Thoracic aorta (tissue), 2 donors: Measurements from ENCODE around the gene FLII. TPM values are rescaled to one million over a fixed set of nuclear protein-coding genes. Genes with fewer than 3 reads are reported as not detected.

ENCODE experiments used
- ATAC-seq: fragments of 150-250 bp; one replicate; pipeline ENCODE4 v1.8.0; 2017; ENCODE audit warnings: low read depth; ENCODE audit not compliant: insufficient number of reproducible peaks, low FRiP score
- DNase-seq: peaks from one replicate; pipeline ENCODE4 v3.0.0-alpha.2; 2020; ENCODE audit warnings: low spot score
- H3K27ac ChIP-seq, 2 donors: fragments of 200-600 bp; sonication (generic); 1 replicate in 1 of 2; 2 replicates in 1 of 2; pipeline ENCODE4 v1.5.1; 2016; ENCODE audit warnings: mild to moderate bottlenecking in 2 of 2, moderate library complexity in 2 of 2
- H3K27me3 ChIP-seq: fragments of 200-600 bp; sonication (generic); replicated peaks from 2 replicates; pipeline ENCODE4 v1.6.0; 2016; ENCODE audit warnings: mild to moderate bottlenecking; ENCODE audit not compliant: insufficient read depth
- H3K36me3 ChIP-seq: fragments of 200-600 bp; sonication (generic); one replicate; pipeline ENCODE4 v1.5.1; 2016
- H3K4me1 ChIP-seq, 2 donors: fragments of 200-600 bp; sonication (generic); 1 replicate in 1 of 2; 2 replicates in 1 of 2; pipeline versions ENCODE4 v1.5.1 to v1.6.0; 2016; ENCODE audit warnings: low read depth in 2 of 2, mild to moderate bottlenecking in 1 of 2; ENCODE audit not compliant: control insufficient read depth in 1 of 2
- H3K4me3 ChIP-seq: fragments of 200-600 bp; sonication (generic); 2 replicates; pipeline ENCODE4 v1.5.1; 2016; ENCODE audit warnings: mild to moderate bottlenecking
- H3K9me3 ChIP-seq: fragments of 200-600 bp; sonication (generic); 2 replicates; pipeline ENCODE4 v1.5.1; 2016
- total RNA-seq, 2 donors: library from RNA; depleted of rRNA; stranded (reverse); fragments of >200 nt; gene quantifications; one replicate each; pipeline versions ENCODE4 v1.1.0 to v1.2.3, GENCODE V29; 2016
- TF ChIP-seq, protein P1 (sequence below): fragments of 200-600 bp; sonication (generic); IDR thresholded peaks from one replicate; pipeline ENCODE4 v1.5.1; 2019; ENCODE audit warnings: antibody characterized with exemption

FLII gene
- total RNA-seq, 2 donors from 2014 or later, result 309 to 312 TPM

DNA sequence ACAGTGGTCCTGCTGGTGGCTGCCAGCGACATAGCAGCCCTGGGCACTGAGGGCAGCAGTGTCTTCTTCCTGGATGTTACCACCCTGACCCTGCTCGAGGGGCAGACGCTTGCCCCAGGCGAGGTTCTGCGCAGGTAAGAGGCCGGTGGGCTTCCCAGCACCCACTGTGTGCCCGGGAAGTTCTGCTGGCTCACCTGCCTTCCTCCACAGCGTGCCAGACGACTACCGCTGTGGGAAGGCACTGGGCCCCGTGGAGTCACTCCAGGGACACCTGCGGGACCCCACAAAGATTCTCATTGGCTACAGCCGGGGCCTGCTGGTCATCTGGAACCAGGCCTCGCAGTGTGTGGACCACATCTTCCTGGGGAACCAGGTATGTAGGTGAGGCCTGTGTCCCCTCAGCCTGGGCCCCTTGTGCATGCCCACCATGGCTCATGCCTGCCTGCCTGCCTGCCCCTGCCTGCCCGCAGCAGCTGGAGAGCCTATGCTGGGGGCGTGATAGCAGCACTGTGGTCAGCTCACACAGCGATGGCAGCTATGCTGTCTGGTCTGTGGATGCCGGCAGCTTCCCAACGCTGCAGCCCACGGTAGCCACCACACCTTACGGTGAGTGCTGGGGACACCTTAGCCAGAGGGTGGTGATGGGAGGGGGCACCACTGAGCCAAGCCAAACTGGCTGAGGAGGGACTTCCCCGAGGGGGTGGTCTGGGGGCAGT is 24.6 kb downstream of the FLII start:
- H3K4me1 ChIP-seq, result peaks cover 0 to 6% of the 10 kb centered on the region in 2 donors
- no peak for DNase-seq
- H3K9me3 ChIP-seq, result no peaks in the 10 kb centered on the region
- no peak for ATAC-seq
- TF ChIP-seq, protein P1, sequence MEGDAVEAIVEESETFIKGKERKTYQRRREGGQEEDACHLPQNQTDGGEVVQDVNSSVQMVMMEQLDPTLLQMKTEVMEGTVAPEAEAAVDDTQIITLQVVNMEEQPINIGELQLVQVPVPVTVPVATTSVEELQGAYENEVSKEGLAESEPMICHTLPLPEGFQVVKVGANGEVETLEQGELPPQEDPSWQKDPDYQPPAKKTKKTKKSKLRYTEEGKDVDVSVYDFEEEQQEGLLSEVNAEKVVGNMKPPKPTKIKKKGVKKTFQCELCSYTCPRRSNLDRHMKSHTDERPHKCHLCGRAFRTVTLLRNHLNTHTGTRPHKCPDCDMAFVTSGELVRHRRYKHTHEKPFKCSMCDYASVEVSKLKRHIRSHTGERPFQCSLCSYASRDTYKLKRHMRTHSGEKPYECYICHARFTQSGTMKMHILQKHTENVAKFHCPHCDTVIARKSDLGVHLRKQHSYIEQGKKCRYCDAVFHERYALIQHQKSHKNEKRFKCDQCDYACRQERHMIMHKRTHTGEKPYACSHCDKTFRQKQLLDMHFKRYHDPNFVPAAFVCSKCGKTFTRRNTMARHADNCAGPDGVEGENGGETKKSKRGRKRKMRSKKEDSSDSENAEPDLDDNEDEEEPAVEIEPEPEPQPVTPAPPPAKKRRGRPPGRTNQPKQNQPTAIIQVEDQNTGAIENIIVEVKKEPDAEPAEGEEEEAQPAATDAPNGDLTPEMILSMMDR, result no peak
- no peak overlapping the region for H3K4me3 ChIP-seq
- H3K36me3 ChIP-seq, result peaks cover 30% of the 10 kb centered on the region
- no peak overlapping the region for H3K27ac ChIP-seq
- no peaks in the 10 kb centered on the region for H3K27me3 ChIP-seq

DNA sequence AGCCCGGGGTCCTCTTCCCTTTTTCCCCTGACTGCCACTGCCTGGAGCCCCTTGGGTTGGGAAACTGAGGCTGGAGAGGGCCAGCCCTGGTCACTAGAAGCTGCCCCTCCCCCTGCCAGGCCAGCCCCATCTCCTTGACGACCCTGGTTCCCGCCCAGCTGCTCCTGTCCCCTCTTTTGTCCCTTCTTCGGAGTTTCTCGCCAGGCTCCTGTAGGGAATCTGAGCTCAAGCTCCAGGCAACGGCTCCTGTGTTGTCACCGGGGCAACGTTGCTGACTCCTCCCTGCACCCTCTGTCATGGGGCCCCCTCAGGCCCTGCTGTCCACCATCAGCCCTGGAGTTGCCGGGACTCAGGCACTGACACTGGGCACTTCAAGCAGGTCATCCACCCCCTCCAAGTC is 27.4 kb downstream of the FLII start:
- Histone ChIP-seq H3K4me3 (no peak overlapping the region), H3K9me3 (no peaks in the 10 kb centered on the region), H3K27me3 (no peaks in the 10 kb centered on the region), H3K36me3 (peaks cover 19% of the 10 kb centered on the region), H3K4me1 (peaks cover 6 to 16% of the 10 kb centered on the region in 2 donors), H3K27ac (no peak overlapping the region)
- TF ChIP-seq, protein P1, result no peak
- ATAC-seq (no peak), DNase-seq (no peak)

DNA sequence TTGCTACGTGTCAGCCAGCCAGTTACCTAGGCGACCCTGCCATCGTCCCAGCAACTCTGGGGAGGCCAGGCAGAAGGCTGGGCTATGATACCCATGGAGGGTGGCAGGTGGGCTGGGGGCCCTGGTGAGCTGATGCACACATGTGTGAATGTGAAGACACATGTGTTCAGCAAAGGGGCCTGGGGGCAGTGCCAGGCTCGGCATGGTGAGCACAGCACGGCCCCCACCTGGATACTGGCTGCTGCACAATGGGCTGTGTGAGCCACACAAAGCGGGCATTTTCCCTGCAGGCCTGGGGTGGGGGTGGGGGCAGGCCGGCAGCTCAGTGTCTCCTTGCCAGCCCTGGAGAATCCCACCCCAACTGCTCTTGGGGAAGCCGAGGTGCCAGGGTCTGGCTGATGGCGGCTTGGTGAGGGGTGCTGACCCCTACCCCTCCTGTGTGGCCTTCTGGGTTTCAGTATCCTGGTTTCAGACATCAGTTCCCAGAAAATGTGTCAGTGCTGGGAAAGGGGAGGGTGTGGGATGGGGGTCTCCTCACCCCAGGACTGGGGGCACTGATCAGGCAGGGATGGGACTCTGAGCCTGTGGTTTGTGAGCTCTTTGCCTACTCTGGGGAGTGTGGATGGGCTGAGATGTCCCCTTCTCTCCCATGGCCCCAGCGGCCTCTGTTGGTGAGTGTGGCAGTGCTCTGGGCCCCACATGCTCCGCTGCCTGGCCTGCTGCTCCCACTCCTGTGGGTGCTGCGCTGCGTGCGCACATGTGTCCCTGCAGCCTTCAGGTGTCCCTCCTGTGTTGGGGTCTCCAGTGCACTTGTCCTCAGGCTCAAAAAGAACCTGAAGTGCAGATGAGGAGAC is 28.0 kb downstream of the FLII start:
- TF ChIP-seq, protein P1, result no peak
- peaks cover 19% of the 10 kb centered on the region for H3K36me3 ChIP-seq
- no peaks in the 10 kb centered on the region for H3K27me3 ChIP-seq
- ATAC-seq, result no peak
- peaks cover 6 to 16% of the 10 kb centered on the region in 2 donors for H3K4me1 ChIP-seq
- no peak for DNase-seq
- no peaks in the 10 kb centered on the region for H3K9me3 ChIP-seq
- H3K27ac ChIP-seq, result no peak overlapping the region
- no peak overlapping the region for H3K4me3 ChIP-seq

DNA sequence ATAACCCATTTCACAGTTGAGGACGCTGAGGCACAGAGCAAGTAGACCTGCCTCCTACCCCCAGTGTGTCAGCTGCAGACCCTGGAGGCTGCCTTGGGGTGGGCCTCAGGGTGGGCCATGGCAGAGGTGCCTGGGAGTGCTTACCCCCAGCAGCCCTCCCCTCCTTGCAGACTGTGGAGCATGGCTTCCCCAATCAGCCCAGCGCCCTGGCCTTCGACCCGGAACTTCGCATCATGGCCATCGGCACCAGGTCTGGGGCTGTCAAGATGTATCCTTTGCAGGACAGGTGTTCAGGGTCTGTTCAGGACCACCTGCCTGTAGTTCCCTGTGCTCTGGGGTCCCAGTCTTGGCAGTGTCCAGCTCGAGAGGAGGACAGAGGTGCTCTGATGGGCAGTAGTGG is 28.8 kb downstream of the FLII start:
- H3K36me3 ChIP-seq, result peaks cover 14% of the 10 kb centered on the region
- H3K9me3 ChIP-seq, result no peaks in the 10 kb centered on the region
- H3K4me1 ChIP-seq, result peaks cover 9 to 16% of the 10 kb centered on the region in 2 donors

DNA sequence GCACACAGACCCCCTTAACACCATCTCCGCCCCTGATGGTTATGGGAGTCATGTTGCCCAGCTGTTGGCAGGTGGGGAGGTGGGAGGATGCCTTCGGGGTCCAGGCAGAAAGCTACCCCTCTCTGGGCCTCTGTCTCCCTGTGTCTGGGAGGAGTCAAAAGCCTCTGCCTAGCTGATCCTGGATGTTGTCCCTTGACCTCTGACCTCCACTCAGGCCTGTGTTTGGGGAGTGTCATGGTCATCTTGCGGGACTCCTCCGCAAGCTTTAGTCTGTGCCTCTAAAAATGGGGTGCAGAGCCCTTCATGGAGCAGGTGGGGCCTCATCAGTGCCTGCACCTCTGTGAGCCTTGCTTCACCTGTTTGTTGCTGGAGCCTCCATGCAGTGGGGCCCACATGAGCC is 29.3 kb downstream of the FLII start:
- H3K4me3 ChIP-seq, result no peak overlapping the region

More for the DNA sequence above, 28.8 kb downstream of the FLII start:
- Histone ChIP-seq H3K4me3 (no peak overlapping the region), H3K27me3 (no peaks in the 10 kb centered on the region), H3K27ac (no peak overlapping the region)
- no peak for ATAC-seq
- DNase-seq, result no peak
- TF ChIP-seq, protein P1, result no peak

More for the DNA sequence above, 29.3 kb downstream of the FLII start:
- Histone ChIP-seq H3K4me1 (peaks cover 9 to 20% of the 10 kb centered on the region in 2 donors), H3K27me3 (no peaks in the 10 kb centered on the region), H3K36me3 (peaks cover 10% of the 10 kb centered on the region), H3K9me3 (no peaks in the 10 kb centered on the region), H3K27ac (no peak overlapping the region)
- no peak for ATAC-seq
- no peak for DNase-seq
- TF ChIP-seq, protein P1, result no peak
